ENCODE measurements around the gene NPTX2.

- no peak for TF ChIP-seq POLR2A (IDR thresholded peaks at IDR 0.05)
- TF ChIP-seq CTCF (IDR thresholded peaks at IDR 0.05): no peak
Measured at GRCh38 chr7:98622926-98623325, 5.8 kb downstream of the NPTX2 start.
